Measurements from ENCODE around the gene CTBP1.
A peak's percentile ranks its signal among the peaks of the same experiment; 100 is the strongest.

CTBP1 gene

DNA sequence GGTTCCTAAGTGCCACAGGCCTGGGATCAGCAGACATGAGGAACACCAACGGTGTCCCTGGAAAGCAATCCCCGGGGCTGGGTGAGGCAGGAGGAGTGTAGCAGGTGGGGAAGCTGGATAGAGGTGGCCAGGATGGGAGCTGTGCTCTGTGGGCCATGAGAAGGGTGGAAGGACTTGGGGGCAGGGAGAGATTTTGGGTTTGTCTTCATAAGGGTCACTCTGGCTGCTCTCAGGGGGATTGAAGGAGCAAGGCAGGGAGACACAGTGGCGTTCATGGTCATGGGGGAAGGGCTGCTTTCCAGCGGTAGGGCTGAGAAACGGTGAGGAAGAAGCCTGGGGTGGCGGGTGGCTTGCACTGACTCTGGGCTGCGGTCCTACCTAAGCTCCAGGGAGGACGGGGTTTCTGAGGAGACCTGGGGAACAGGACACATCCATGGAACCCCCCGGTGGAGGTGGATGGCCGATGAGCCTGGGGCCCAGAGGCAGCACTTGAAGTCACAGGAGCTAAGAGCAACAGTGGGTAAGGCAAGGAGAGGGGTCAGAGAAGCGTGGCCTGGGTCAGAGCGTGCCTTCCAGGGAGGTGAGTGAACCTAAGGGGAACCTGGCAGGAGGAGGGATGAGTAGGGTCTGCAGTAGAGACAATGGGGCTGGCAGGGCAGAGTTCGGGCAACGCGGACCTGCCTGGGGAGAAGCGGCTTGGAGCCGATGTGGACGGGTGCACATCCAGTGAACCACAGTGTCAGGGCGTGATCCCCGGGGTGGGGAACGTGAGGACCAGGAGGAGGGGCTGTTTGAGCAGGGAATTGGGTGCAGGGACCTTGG lies 12.4 kb upstream of the CTBP1 start:
- Histone ChIP-seq H3K9me3 (ENCODE audit: control insufficient read depth, low read length) (no peaks in the 10 kb centered on the region), H3K4me3 (ENCODE audit: insufficient read depth, low read depth, low read length, poor library complexity, severe bottlenecking) (no peak overlapping the region), H3K36me3 (ENCODE audit: control insufficient read depth, insufficient read depth, low read length) (no peaks in the 10 kb centered on the region), H3K4me1 (ENCODE audit: control insufficient read depth, insufficient read depth, low read length, poor library complexity, severe bottlenecking) (no peaks in the 10 kb centered on the region), H3K27me3 (replicated peaks; ENCODE audit: control insufficient read depth, insufficient read depth, low read length, poor library complexity, severe bottlenecking) (no peaks in the 10 kb centered on the region), H3K27ac (ENCODE audit: insufficient read depth, low read length, poor library complexity, severe bottlenecking) (no peak overlapping the region)
- DNase-seq = no peak

DNA sequence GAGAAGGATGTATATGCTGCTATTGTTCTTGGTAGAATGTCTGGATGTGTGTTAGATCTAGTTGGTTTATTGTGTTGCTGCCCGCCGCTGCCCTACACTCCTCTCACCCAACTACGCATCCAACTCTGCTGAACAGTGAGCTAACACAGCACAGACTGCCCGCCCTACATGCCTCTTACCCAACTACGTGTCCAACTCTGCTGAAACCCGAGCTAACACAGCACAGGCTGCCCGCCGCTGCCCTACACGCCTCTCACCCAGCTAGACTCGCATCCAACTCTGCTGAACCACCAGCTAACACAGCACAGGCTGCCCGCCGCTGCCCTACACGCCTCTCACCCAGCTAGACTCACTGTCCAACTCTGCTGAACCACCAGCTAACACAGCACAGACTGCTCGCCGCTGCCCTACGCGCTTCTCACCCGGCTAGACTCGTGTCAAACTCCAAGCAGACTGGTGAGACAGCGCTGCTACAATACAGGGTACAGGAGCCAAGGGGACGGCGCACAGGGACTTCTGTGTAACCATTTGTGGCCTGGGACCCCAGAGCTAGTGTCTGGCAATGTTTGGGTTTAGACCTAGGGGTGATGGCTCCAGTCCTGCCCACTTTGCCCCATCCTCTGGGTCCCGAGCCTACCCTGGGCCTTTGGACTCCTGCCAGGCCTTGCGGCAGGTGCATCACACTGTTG lies 11.6 kb upstream of the CTBP1 start:
- Histone ChIP-seq H3K4me3 (ENCODE audit: insufficient read depth, low read depth, low read length, poor library complexity, severe bottlenecking) (no peak overlapping the region), H3K9me3 (ENCODE audit: control insufficient read depth, low read length) (no peaks in the 10 kb centered on the region), H3K4me1 (ENCODE audit: control insufficient read depth, insufficient read depth, low read length, poor library complexity, severe bottlenecking) (no peaks in the 10 kb centered on the region), H3K27ac (ENCODE audit: insufficient read depth, low read length, poor library complexity, severe bottlenecking) (no peak overlapping the region), H3K36me3 (ENCODE audit: control insufficient read depth, insufficient read depth, low read length) (no peaks in the 10 kb centered on the region), H3K27me3 (replicated peaks; ENCODE audit: control insufficient read depth, insufficient read depth, low read length, poor library complexity, severe bottlenecking) (no peaks in the 10 kb centered on the region)
- DNase-seq = no peak

DNA sequence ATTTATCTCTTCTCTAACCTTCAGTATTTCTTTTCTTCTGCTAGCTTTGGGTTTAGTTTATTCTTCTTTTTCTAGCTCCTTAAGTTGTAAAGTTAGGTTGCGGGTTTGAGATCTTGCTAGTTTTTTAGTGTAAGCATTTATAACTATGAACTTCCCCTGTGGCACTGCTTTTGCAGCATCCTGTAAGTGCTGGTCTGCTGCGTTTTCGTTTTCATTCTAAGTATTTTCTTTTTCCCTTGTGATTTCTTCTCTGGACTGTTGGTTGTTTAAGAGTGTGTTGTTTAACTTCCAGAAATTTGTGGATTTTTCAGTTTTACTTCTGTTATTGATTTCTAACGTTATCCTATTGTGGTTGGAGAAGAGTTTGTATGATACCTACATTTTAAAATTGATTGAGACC lies 11.0 kb upstream of the CTBP1 start:
- no peaks in the 10 kb centered on the region for H3K27me3 ChIP-seq (replicated peaks; ENCODE audit: control insufficient read depth, insufficient read depth, low read length, poor library complexity, severe bottlenecking)
- H3K9me3 ChIP-seq (ENCODE audit: control insufficient read depth, low read length) = no peaks in the 10 kb centered on the region
- H3K4me3 ChIP-seq (ENCODE audit: insufficient read depth, low read depth, low read length, poor library complexity, severe bottlenecking) = no peak overlapping the region
- DNase-seq = no peak
- H3K36me3 ChIP-seq (ENCODE audit: control insufficient read depth, insufficient read depth, low read length) = no peaks in the 10 kb centered on the region
- no peaks in the 10 kb centered on the region for H3K4me1 ChIP-seq (ENCODE audit: control insufficient read depth, insufficient read depth, low read length, poor library complexity, severe bottlenecking)
- H3K27ac ChIP-seq (ENCODE audit: insufficient read depth, low read length, poor library complexity, severe bottlenecking) = no peak overlapping the region

DNA sequence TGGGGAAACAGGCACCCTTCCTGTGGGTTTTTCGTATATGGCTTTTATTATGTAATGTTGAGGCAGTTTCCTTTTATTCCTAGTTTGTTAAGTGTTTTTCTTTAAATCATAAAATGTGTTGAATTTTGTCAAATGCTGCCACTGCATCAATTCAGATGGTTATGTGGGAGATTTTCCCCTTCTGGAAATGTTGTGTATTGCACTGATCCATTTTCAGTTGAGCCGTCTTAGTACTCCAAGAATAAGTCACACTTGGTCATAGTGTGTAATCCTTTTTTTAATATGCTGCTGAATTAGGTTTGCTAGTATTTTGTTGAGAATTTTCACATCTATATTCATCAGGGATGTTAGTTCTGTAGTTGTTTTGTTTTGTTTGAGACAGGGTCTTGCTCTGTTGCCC lies 9.5 kb upstream of the CTBP1 start:
- no peaks in the 10 kb centered on the region for H3K9me3 ChIP-seq (ENCODE audit: control insufficient read depth, low read length)
- H3K4me3 ChIP-seq (ENCODE audit: insufficient read depth, low read depth, low read length, poor library complexity, severe bottlenecking) = no peak overlapping the region
- H3K27me3 ChIP-seq (replicated peaks; ENCODE audit: control insufficient read depth, insufficient read depth, low read length, poor library complexity, severe bottlenecking) = no peaks in the 10 kb centered on the region
- H3K36me3 ChIP-seq (ENCODE audit: control insufficient read depth, insufficient read depth, low read length) = no peaks in the 10 kb centered on the region
- H3K27ac ChIP-seq (ENCODE audit: insufficient read depth, low read length, poor library complexity, severe bottlenecking) = no peak overlapping the region
- H3K4me1 ChIP-seq (ENCODE audit: control insufficient read depth, insufficient read depth, low read length, poor library complexity, severe bottlenecking) = peaks cover 14% of the 10 kb centered on the region
- DNase-seq = no peak

DNA sequence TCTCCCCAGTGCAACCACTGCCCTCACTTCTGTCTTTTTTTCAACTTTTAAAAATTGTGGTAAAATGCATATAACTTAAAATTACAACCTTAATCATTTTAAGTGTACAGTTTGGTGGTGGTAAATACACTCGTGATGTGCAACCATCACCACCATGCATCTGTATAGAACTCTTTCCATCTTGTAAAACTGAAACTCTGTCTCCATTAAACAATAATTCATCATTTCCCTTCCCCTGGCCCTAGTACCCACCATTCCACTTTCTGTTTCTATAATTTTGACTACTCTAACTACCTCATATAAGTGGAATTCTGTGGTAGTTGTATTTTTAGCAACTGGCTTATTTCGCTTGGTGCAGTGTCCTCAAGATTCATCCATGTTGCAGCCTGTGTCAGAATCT lies 6.8 kb upstream of the CTBP1 start:
- no peak overlapping the region for H3K4me3 ChIP-seq (ENCODE audit: insufficient read depth, low read depth, low read length, poor library complexity, severe bottlenecking)
- no peaks in the 10 kb centered on the region for H3K36me3 ChIP-seq (ENCODE audit: control insufficient read depth, insufficient read depth, low read length)
- H3K4me1 ChIP-seq (ENCODE audit: control insufficient read depth, insufficient read depth, low read length, poor library complexity, severe bottlenecking) = peaks cover 24% of the 10 kb centered on the region
- H3K27me3 ChIP-seq (replicated peaks; ENCODE audit: control insufficient read depth, insufficient read depth, low read length, poor library complexity, severe bottlenecking) = no peaks in the 10 kb centered on the region
- no peak for DNase-seq
- no peaks in the 10 kb centered on the region for H3K9me3 ChIP-seq (ENCODE audit: control insufficient read depth, low read length)
- no peak overlapping the region for H3K27ac ChIP-seq (ENCODE audit: insufficient read depth, low read length, poor library complexity, severe bottlenecking)

DNA sequence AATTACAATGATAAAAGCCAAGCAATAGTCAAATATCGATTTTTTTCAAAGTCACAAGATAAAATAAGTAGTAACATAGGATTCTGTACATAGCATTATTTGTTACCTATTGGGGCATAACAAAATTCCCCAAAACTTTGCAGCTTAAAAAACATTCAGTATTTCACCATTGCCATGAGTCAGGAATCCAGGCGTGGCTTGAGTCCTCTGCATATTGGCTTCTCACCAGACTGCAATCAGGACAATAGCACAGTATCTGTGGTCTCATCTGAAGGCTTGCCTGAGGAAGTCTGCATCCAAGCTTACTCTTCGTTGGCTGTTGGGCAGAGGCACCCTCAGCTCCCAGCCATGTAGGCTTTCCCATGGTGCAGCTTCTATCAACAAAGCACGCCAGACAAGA lies 6.2 kb upstream of the CTBP1 start:
- H3K27ac ChIP-seq (ENCODE audit: insufficient read depth, low read length, poor library complexity, severe bottlenecking) = no peak overlapping the region
- no peak overlapping the region for H3K4me3 ChIP-seq (ENCODE audit: insufficient read depth, low read depth, low read length, poor library complexity, severe bottlenecking)
- no peaks in the 10 kb centered on the region for H3K27me3 ChIP-seq (replicated peaks; ENCODE audit: control insufficient read depth, insufficient read depth, low read length, poor library complexity, severe bottlenecking)
- no peak for DNase-seq
- H3K36me3 ChIP-seq (ENCODE audit: control insufficient read depth, insufficient read depth, low read length) = no peaks in the 10 kb centered on the region
- peaks cover 30% of the 10 kb centered on the region for H3K4me1 ChIP-seq (ENCODE audit: control insufficient read depth, insufficient read depth, low read length, poor library complexity, severe bottlenecking)
- H3K9me3 ChIP-seq (ENCODE audit: control insufficient read depth, low read length) = no peaks in the 10 kb centered on the region

DNA sequence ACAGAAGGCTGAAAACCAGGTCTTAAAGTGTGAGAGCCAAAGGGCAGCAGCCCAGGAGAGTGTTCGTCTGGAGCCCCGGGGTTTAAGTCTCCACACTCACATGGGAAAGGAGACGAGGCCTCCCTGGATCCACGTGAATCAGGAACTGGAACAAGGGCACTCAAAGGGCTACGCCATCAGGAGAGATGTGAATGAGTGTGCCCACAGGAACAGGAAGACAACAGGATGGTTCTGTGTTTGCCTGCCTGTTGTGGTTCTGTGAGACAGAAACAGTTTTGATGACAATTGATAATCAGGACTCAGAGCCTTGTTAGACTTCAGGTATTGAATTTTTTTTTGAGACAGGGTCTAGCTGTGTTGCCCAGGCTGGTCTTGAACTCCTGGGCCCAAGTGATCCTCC lies 4.9 kb upstream of the CTBP1 start:
- H3K4me1 ChIP-seq (ENCODE audit: control insufficient read depth, insufficient read depth, low read length, poor library complexity, severe bottlenecking) = peaks cover 37% of the 10 kb centered on the region
- no peak for DNase-seq
- no peaks in the 10 kb centered on the region for H3K27me3 ChIP-seq (replicated peaks; ENCODE audit: control insufficient read depth, insufficient read depth, low read length, poor library complexity, severe bottlenecking)
- H3K4me3 ChIP-seq (ENCODE audit: insufficient read depth, low read depth, low read length, poor library complexity, severe bottlenecking) = no peak overlapping the region
- peak overlapping the region; percentile 29 for H3K27ac ChIP-seq (ENCODE audit: insufficient read depth, low read length, poor library complexity, severe bottlenecking)
- H3K36me3 ChIP-seq (ENCODE audit: control insufficient read depth, insufficient read depth, low read length) = no peaks in the 10 kb centered on the region
- no peaks in the 10 kb centered on the region for H3K9me3 ChIP-seq (ENCODE audit: control insufficient read depth, low read length)

DNA sequence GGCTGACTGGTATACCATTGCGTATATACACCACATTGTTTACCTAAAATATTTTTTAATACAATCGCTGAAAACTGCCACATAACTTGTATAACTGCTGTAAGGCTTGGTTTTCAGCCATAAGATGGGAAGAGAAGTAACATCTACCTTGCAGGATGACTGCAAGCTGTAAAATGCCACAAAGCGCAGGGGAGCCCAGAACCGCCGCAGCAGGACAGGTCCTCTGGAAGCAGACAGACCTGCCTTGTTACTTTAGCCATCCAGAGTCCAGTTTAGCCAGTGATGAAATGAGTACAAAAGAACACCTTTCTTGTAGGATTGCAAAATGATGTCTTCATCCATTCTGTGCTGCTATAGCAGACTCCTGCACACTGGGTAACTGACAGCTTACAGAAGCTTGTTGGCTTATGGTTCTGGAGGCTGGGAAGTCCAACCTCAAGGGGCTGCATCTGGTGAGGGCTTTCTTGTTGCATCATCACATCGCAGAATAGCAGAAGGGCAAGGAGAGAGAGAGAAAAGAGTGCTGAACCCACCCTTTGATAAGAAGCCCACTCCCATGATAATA lies 4.1 kb upstream of the CTBP1 start:
- H3K27me3 ChIP-seq (replicated peaks; ENCODE audit: control insufficient read depth, insufficient read depth, low read length, poor library complexity, severe bottlenecking) = no peaks in the 10 kb centered on the region
- no peaks in the 10 kb centered on the region for H3K36me3 ChIP-seq (ENCODE audit: control insufficient read depth, insufficient read depth, low read length)
- no peak for DNase-seq
- no peak overlapping the region for H3K4me3 ChIP-seq (ENCODE audit: insufficient read depth, low read depth, low read length, poor library complexity, severe bottlenecking)
- no peak overlapping the region for H3K27ac ChIP-seq (ENCODE audit: insufficient read depth, low read length, poor library complexity, severe bottlenecking)
- peaks cover 37% of the 10 kb centered on the region for H3K4me1 ChIP-seq (ENCODE audit: control insufficient read depth, insufficient read depth, low read length, poor library complexity, severe bottlenecking)
- H3K9me3 ChIP-seq (ENCODE audit: control insufficient read depth, low read length) = no peaks in the 10 kb centered on the region

DNA sequence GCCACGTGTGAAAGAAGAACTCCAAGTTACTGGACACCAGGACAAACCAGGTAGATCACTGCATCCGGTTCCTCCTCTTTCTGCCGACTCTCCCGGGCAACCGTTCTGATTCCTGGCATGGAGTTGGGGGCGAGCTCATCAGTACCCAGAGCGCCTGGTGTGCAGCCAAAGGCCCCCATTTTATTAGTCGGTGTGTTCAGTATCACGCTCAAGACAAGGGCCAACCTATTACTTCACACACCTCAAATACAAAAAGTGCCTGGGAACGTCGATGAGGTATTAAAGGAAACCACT lies 2.8 kb upstream of the CTBP1 start:
- Histone ChIP-seq H3K9me3 (ENCODE audit: control insufficient read depth, low read length) (no peaks in the 10 kb centered on the region), H3K4me1 (ENCODE audit: control insufficient read depth, insufficient read depth, low read length, poor library complexity, severe bottlenecking) (peaks cover 47% of the 10 kb centered on the region)
- DNase-seq = no peak

More for the DNA sequence above, 2.8 kb upstream of the CTBP1 start:
- no peak overlapping the region for H3K4me3 ChIP-seq (ENCODE audit: insufficient read depth, low read depth, low read length, poor library complexity, severe bottlenecking)
- no peaks in the 10 kb centered on the region for H3K27me3 ChIP-seq (replicated peaks; ENCODE audit: control insufficient read depth, insufficient read depth, low read length, poor library complexity, severe bottlenecking)
- H3K36me3 ChIP-seq (ENCODE audit: control insufficient read depth, insufficient read depth, low read length) = no peaks in the 10 kb centered on the region
- H3K27ac ChIP-seq (ENCODE audit: insufficient read depth, low read length, poor library complexity, severe bottlenecking) = no peak overlapping the region

Data from effector memory CD4-positive, alpha-beta T cell (primary cell).